Measurements from ENCODE around the gene CPNE4.

DNA sequence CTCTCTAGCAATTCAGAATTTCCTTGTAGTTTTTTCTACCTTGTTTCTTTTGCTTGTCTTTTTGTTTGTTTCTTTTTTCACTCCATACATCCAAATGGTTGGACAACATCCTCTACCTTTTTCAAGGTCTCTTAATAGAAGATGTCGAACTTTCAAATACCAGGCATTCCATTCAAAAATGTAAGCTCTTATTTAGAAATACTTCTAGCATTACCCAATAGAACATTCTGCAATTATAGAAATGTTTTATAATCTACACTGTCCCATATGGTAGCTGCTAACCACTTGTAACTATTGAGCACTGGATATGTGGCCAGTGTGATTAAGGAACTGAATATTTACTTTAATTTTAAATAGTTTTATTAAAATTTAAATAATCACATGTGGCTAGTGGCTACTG is 335.8 kb downstream of the CPNE4 start:
- TF ChIP-seq CTCF (conservative IDR thresholded peaks at IDR 0.05; ENCODE audit: low read depth, low read length) (no peak), EZH2 (IDR thresholded peaks at IDR 0.05; ENCODE audit: borderline replicate concordance, low read depth, low read length, poor library complexity, severe bottlenecking) (no peak)

All from A673 (cell line).